ENCODE data around the gene TBC1D3B. TPM values are rescaled to one million over a fixed set of nuclear protein-coding genes. Genes with fewer than 3 reads are reported as not detected.

TBC1D3B gene
- total and polyA plus RNA-seq, 2 donors (not counting 3 experiments of a cell fraction or from before 2014, with no cell fraction given) = 0.81 to 3.3 TPM

- FAIRE-seq = no peak
Observed at GRCh38 chr17:36128411-36128978, 47.9 kb downstream of the TBC1D3B start.

GRCh38 chr17:36127911-36128310, 48.5 kb downstream of the TBC1D3B start:
- H3K9ac ChIP-seq (replicated peaks; ENCODE audit: extremely low read depth, insufficient read depth, low read length) = no peak overlapping the region
- ChIA-PET CTCF (interaction anchor here (0.9 kb wide), 1 partner anchor 159 kb away, joined by 3 read pairs; no protein-coding TSS in a partner anchor), POLR2A (no interaction called here)
- TF ChIP-seq POLR2AphosphoS5 (IDR thresholded peaks at IDR 0.05; ENCODE audit: insufficient read depth, low read depth, low read length) (no peak), JUN (IDR thresholded peaks at IDR 0.05; ENCODE audit: borderline replicate concordance, insufficient read depth, insufficient read length, low read depth) (no peak), MAX (IDR thresholded peaks at IDR 0.05; ENCODE audit: insufficient read depth, insufficient read length) (no peak)
- no peaks in the 10 kb centered on the region for H3K36me3 ChIP-seq (ENCODE audit: control insufficient read depth in 2 of 2, extremely low read depth in 1 of 2, insufficient read depth in 2 of 2, low read length in 2 of 2)
- peaks cover 0 to 3% of the 10 kb centered on the region in 2 experiments for H3K27me3 ChIP-seq (ENCODE audit: control insufficient read depth in 2 of 2, insufficient read depth in 2 of 2, low read length in 2 of 2)
- no peaks in the 10 kb centered on the region for H3K9me3 ChIP-seq (replicated peaks; ENCODE audit: control insufficient read depth, insufficient read depth, low read length)
- FAIRE-seq = no peak
- H3K4me1 ChIP-seq (ENCODE audit: control insufficient read depth, extremely low read depth, insufficient read depth, low read length) = no peaks in the 10 kb centered on the region
- H3K4me2 ChIP-seq (ENCODE audit: insufficient read depth, low read length) = no peak overlapping the region
- no peak overlapping the region for H3K27ac ChIP-seq (ENCODE audit: insufficient read depth, low read depth, low read length)
- no peak for DNase-seq (ENCODE audit: low read depth, low spot score)
- H3K79me2 ChIP-seq (ENCODE audit: control insufficient read depth, insufficient read depth, low read length) = no peaks in the 10 kb centered on the region
- no peak overlapping the region for H2AFZ ChIP-seq (ENCODE audit: low read depth, low read length)
- no TSS peak for BruUV-seq (replicated peaks)
- intact Hi-C loops (cut with micrococcal nuclease) = no loop called here
- H3K4me3 ChIP-seq (replicated peaks in 1 of 3; ENCODE audit: insufficient read depth in 1 of 3, low read depth in 1 of 3, low read length in 3 of 3) = no peak overlapping the region
- H3K9me1 ChIP-seq (replicated peaks; ENCODE audit: control insufficient read depth, extremely low read depth, insufficient read depth, low read length) = no peaks in the 10 kb centered on the region
- dilution Hi-C loops (cut with MboI; ENCODE audit: extremely low pct_ligation_motif_present, low sequenced_read_pairs) = no loop called here
- H4K20me1 ChIP-seq (replicated peaks; ENCODE audit: control insufficient read depth, extremely low read depth, insufficient read depth, low read length) = no peaks in the 10 kb centered on the region

More at GRCh38 chr17:36128411-36128978, 47.9 kb downstream of the TBC1D3B start:
- Histone ChIP-seq H4K20me1 (replicated peaks; ENCODE audit: control insufficient read depth, extremely low read depth, insufficient read depth, low read length) (no peaks in the 10 kb centered on the region), H3K27me3 (ENCODE audit: control insufficient read depth in 2 of 2, insufficient read depth in 2 of 2, low read length in 2 of 2) (peaks cover 0 to 3% of the 10 kb centered on the region in 2 experiments), H3K4me2 (ENCODE audit: insufficient read depth, low read length) (no peak overlapping the region), H3K9me1 (replicated peaks; ENCODE audit: control insufficient read depth, extremely low read depth, insufficient read depth, low read length) (no peaks in the 10 kb centered on the region), H3K36me3 (ENCODE audit: control insufficient read depth in 2 of 2, extremely low read depth in 1 of 2, insufficient read depth in 2 of 2, low read length in 2 of 2) (no peaks in the 10 kb centered on the region), H3K9me3 (replicated peaks; ENCODE audit: control insufficient read depth, insufficient read depth, low read length) (no peaks in the 10 kb centered on the region), H3K9ac (replicated peaks; ENCODE audit: extremely low read depth, insufficient read depth, low read length) (no peak overlapping the region), H3K4me3 (replicated peaks in 1 of 3; ENCODE audit: insufficient read depth in 1 of 3, low read depth in 1 of 3, low read length in 3 of 3) (no peak overlapping the region), H3K79me2 (ENCODE audit: control insufficient read depth, insufficient read depth, low read length) (no peaks in the 10 kb centered on the region), H3K4me1 (ENCODE audit: control insufficient read depth, extremely low read depth, insufficient read depth, low read length) (no peaks in the 10 kb centered on the region), H3K27ac (ENCODE audit: insufficient read depth, low read depth, low read length) (no peak overlapping the region), H2AFZ (ENCODE audit: low read depth, low read length) (no peak overlapping the region)
- no peak for DNase-seq (ENCODE audit: low read depth, low spot score)
- intact Hi-C loops (cut with micrococcal nuclease) = no loop called here
- CTCF ChIA-PET = interaction anchor here (0.9 kb wide), 1 partner anchor 159 kb away, joined by 3 read pairs; no protein-coding TSS in a partner anchor
- no peak for TF ChIP-seq JUN (IDR thresholded peaks at IDR 0.05; ENCODE audit: borderline replicate concordance, insufficient read depth, insufficient read length, low read depth)
- TF ChIP-seq POLR2A (IDR thresholded peaks at IDR 0.05; ENCODE audit: low read depth, low read length) = no peak
- BruUV-seq (replicated peaks) = no TSS peak
- POLR2A ChIA-PET = no interaction called here
- dilution Hi-C loops (cut with MboI; ENCODE audit: extremely low pct_ligation_motif_present, low sequenced_read_pairs) = no loop called here

Measured in endothelial cell of umbilical vein (primary cell).